Uterus (tissue), 2 donors: ENCODE results near the gene WDFY2.

Experiments used
- CTCF ChIP-seq, 4 experiments: fragments of 200-600 bp in 2 of 4; fragments of 450-650 bp in 2 of 4; sonication (generic) in 2 of 4; IDR thresholded peaks; one replicate each; pipeline ENCODE4 v1.5.1; 2016 to 2019; ENCODE audit warnings: antibody characterized with exemption in 4 of 4, mild to moderate bottlenecking in 2 of 4, moderate library complexity in 1 of 4
- POLR2A ChIP-seq, 2 donors: fragments of 450-650 bp; IDR thresholded peaks; one replicate each; pipeline ENCODE4 v1.6.1; 2016; ENCODE audit warnings: antibody characterized with exemption in 2 of 2, mild to moderate bottlenecking in 1 of 2, moderate library complexity in 1 of 2

GRCh38 chr13:51621602-51622001 lies 37.3 kb downstream of the WDFY2 start:
- TF ChIP-seq CTCF (IDR thresholded peaks at IDR 0.05) (no peak), POLR2A (IDR thresholded peaks at IDR 0.05) (no peak)
